ENCODE measurements around the gene WFDC1. TPM values are rescaled to one million over a fixed set of nuclear protein-coding genes. Genes with fewer than 3 reads are reported as not detected.

Gene WFDC1
- total and polyA plus RNA-seq, 10 of the 15 experiments (the other 5 are each of a cell fraction or from before 2014, with no cell fraction given), result not detected

DNA sequence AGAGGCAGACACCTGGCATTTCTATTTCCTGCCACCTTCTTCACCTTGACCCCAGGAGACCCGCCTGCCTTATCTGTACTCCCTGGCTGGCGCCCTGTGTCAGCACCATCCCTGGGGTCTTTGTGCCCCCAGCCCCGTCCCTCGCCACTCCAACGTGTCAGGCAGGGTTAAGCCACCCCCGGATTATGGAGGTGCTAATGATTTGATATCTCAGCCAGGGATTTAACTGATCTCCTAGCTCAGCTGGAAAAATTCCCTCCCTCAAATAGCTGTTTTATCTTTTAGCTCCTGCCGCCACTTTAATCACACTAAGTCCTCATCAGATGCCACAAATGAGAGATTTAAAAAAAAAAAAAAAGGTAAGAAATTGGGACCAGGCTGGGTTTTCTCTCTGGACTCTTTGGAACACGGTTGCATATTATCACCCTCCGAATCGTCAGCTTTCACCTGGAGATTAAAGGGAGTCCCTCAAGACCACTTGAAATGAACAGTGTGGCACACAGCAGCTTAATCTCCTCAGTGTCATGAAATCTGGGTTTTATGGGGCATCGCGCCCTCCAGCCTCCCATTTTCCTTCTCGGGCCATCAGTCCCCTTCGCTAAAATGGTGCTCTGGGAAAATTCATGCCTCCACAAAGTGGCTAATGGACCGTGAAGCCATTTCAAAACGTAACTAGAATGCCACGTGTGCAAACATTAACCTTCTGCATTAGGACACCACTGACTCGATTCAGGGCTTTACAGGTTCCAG, 26.2 kb upstream of the WFDC1 start (continued):
- TF ChIP-seq REST (IDR thresholded peaks at IDR 0.05; ENCODE audit: low read depth, low read length) (no peak), NFIC (IDR thresholded peaks at IDR 0.05; ENCODE audit: low read depth, low read length) (no peak), PML (IDR thresholded peaks at IDR 0.05; ENCODE audit: low read length) (no peak), NBN (IDR thresholded peaks at IDR 0.05) (no peak), RELB (IDR thresholded peaks at IDR 0.05; ENCODE audit: low read depth) (no peak), CHD1 (IDR thresholded peaks at IDR 0.05; ENCODE audit: low read depth, low read length) (no peak), BACH1 (IDR thresholded peaks at IDR 0.05; ENCODE audit: borderline replicate concordance) (no peak), PAX5 (IDR thresholded peaks at IDR 0.05; ENCODE audit: borderline replicate concordance, low read depth, low read length) (no peak)
